ENCODE measurements around the gene LGALS7. TPM values are rescaled to one million over a fixed set of nuclear protein-coding genes. Genes with fewer than 3 reads are reported as not detected.

Gene LGALS7
- total and polyA plus RNA-seq, 2 of the 8 experiments (the other 6 are each of a cell fraction or from before 2014, with no cell fraction given) = 0.32 TPM; not detected in 1

- no peak for TF ChIP-seq NANOG (IDR thresholded peaks at IDR 0.05; ENCODE audit: insufficient read depth, low read depth, low read length, poor library complexity, severe bottlenecking)
- no peak for TF ChIP-seq SIX5 (IDR thresholded peaks at IDR 0.05; ENCODE audit: low read depth, low read length)
- TF ChIP-seq EP300 (IDR thresholded peaks at IDR 0.05; ENCODE audit: borderline replicate concordance in 1 of 2, low read depth in 2 of 2, low read length in 2 of 2) = no peak
- no peak for TF ChIP-seq SRF (IDR thresholded peaks at IDR 0.05; ENCODE audit: low read depth, low read length)
- TF ChIP-seq, protein P1, sequence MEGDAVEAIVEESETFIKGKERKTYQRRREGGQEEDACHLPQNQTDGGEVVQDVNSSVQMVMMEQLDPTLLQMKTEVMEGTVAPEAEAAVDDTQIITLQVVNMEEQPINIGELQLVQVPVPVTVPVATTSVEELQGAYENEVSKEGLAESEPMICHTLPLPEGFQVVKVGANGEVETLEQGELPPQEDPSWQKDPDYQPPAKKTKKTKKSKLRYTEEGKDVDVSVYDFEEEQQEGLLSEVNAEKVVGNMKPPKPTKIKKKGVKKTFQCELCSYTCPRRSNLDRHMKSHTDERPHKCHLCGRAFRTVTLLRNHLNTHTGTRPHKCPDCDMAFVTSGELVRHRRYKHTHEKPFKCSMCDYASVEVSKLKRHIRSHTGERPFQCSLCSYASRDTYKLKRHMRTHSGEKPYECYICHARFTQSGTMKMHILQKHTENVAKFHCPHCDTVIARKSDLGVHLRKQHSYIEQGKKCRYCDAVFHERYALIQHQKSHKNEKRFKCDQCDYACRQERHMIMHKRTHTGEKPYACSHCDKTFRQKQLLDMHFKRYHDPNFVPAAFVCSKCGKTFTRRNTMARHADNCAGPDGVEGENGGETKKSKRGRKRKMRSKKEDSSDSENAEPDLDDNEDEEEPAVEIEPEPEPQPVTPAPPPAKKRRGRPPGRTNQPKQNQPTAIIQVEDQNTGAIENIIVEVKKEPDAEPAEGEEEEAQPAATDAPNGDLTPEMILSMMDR (IDR thresholded peaks at IDR 0.05; ENCODE audit: control extremely low read depth in 1 of 3, insufficient read depth in 1 of 3, low read depth in 1 of 3, low read length in 3 of 3) = no peak
- TF ChIP-seq CTBP2 (IDR thresholded peaks at IDR 0.05; ENCODE audit: borderline replicate concordance, insufficient read depth, insufficient read length, low read length) = no peak
- TF ChIP-seq FOSL1 (IDR thresholded peaks at IDR 0.05; ENCODE audit: insufficient read depth, low read depth, low read length) = no peak
Measured at GRCh38 chr19:38796154-38796553, 22.8 kb upstream of the LGALS7 start (continued).

Measured in H1 (cell line).